Measurements from ENCODE around the gene INHBB.

Gene INHBB

DNA sequence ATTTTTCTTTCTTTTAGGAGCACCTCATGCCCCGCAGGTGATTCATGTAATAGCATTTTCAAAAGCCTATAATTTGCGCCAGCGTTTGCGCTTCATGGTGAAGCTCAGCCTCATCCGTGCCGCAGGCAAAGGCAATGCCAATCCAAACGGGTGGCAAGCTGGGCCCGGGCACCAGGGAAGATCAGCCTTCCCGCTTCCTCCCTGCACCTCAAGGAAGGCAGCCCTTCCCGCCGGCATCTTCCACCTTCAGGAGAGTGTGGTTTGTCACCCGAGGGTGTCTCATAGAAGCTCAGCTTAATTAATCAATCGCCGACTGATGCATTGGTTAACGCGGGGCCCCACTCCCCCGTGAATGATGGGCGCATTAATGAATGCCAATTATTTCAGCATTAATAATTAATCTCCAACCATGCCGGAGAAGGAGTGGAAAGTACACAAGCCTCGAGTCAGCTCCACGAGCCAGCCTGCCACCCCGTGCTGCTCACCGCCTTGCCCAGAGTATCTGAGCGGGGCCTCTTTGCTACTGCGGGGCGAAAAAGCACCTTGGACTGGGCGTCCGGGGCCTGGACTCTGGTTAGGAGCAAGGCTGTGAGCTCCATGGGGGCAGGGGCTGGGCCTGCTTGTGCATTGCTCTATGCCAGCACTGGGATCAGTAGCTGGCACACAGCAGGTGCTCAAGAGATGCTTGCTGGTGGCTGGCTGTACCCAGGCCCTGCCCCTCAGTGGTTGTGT lies 13.0 kb downstream of the INHBB start:
- Histone ChIP-seq H2AFZ (ENCODE audit: low read length) (no peak overlapping the region), H3K9ac (ENCODE audit: low read length) (no peak overlapping the region), H3K27me3 (replicated peaks; ENCODE audit: insufficient read depth, low read length) (peaks cover 50% of the 10 kb centered on the region), H3K4me1 (ENCODE audit: low read length) (no peaks in the 10 kb centered on the region), H3K4me2 (ENCODE audit: low read depth, low read length) (no peak overlapping the region), H3K36me3 (replicated peaks; ENCODE audit: insufficient read depth, low read length) (no peaks in the 10 kb centered on the region), H3K9me3 (replicated peaks; ENCODE audit: insufficient read depth, low read length) (no peaks in the 10 kb centered on the region), H3K79me2 (ENCODE audit: low read length) (no peaks in the 10 kb centered on the region), H3K27ac (ENCODE audit: low read length) (no peak overlapping the region), H4K20me1 (ENCODE audit: insufficient read depth, low read length) (no peaks in the 10 kb centered on the region), H3F3A (ENCODE audit: insufficient read depth, low read length) (no peaks in the 10 kb centered on the region), H3K9me2 (replicated peaks; ENCODE audit: insufficient read depth, low read length) (no peaks in the 10 kb centered on the region), H3K4me3 (ENCODE audit: low read length) (no peak overlapping the region)
- no peak for DNase-seq
- TF ChIP-seq, protein P1, sequence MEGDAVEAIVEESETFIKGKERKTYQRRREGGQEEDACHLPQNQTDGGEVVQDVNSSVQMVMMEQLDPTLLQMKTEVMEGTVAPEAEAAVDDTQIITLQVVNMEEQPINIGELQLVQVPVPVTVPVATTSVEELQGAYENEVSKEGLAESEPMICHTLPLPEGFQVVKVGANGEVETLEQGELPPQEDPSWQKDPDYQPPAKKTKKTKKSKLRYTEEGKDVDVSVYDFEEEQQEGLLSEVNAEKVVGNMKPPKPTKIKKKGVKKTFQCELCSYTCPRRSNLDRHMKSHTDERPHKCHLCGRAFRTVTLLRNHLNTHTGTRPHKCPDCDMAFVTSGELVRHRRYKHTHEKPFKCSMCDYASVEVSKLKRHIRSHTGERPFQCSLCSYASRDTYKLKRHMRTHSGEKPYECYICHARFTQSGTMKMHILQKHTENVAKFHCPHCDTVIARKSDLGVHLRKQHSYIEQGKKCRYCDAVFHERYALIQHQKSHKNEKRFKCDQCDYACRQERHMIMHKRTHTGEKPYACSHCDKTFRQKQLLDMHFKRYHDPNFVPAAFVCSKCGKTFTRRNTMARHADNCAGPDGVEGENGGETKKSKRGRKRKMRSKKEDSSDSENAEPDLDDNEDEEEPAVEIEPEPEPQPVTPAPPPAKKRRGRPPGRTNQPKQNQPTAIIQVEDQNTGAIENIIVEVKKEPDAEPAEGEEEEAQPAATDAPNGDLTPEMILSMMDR (IDR thresholded peaks at IDR 0.05; ENCODE audit: low read length), result no peak
- TF ChIP-seq EZH2 (optimal IDR thresholded peaks at IDR 0.05; ENCODE audit: low read depth, low read length), result no peak
- TF ChIP-seq EZH2phosphoT487 (IDR thresholded peaks at IDR 0.05; ENCODE audit: low read length), result no peak

DNA sequence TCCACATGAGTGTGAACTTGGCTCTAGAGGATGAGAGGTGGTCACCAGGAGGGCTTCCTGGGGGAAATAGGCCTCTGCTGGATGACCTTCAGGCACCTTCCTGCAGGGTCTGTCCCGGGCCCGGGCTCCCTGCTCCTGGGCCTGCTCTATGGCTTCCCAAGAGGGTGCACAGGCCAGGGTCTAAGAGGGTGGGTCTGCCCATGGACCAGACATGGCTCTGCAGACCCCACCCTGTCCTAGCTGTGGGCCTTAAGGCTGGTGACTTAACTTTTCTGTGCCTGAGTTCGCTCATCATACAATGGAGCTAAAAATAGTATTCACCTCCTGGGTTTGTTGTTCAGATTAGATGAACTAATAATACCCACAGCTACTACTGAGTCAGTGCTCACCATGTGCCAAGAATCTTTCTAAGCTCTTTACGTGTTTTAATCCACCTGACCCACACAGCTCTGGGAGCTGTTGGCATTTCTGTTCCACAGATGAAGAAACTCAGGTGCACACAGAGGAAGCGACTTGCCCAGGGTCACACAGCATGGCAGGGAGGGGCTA lies 14.4 kb downstream of the INHBB start:
- no peaks in the 10 kb centered on the region for H3K4me1 ChIP-seq (ENCODE audit: low read length)
- H3K27ac ChIP-seq (ENCODE audit: low read length), result no peak overlapping the region
- TF ChIP-seq, protein P1 (IDR thresholded peaks at IDR 0.05; ENCODE audit: low read length), result no peak
- TF ChIP-seq EZH2phosphoT487 (IDR thresholded peaks at IDR 0.05; ENCODE audit: low read length) (no peak), EZH2 (optimal IDR thresholded peaks at IDR 0.05; ENCODE audit: low read depth, low read length) (no peak)
- no peak overlapping the region for H3K9ac ChIP-seq (ENCODE audit: low read length)
- H3K4me3 ChIP-seq (ENCODE audit: low read length), result no peak overlapping the region
- no peaks in the 10 kb centered on the region for H3K9me3 ChIP-seq (replicated peaks; ENCODE audit: insufficient read depth, low read length)
- no peaks in the 10 kb centered on the region for H3K36me3 ChIP-seq (replicated peaks; ENCODE audit: insufficient read depth, low read length)
- no peaks in the 10 kb centered on the region for H3K9me2 ChIP-seq (replicated peaks; ENCODE audit: insufficient read depth, low read length)
- no peaks in the 10 kb centered on the region for H4K20me1 ChIP-seq (ENCODE audit: insufficient read depth, low read length)
- H3K4me2 ChIP-seq (ENCODE audit: low read depth, low read length), result no peak overlapping the region
- DNase-seq, result no peak
- H3K27me3 ChIP-seq (replicated peaks; ENCODE audit: insufficient read depth, low read length), result peaks cover 53% of the 10 kb centered on the region
- H3K79me2 ChIP-seq (ENCODE audit: low read length), result no peaks in the 10 kb centered on the region
- no peak overlapping the region for H2AFZ ChIP-seq (ENCODE audit: low read length)
- H3F3A ChIP-seq (ENCODE audit: insufficient read depth, low read length), result no peaks in the 10 kb centered on the region

DNA sequence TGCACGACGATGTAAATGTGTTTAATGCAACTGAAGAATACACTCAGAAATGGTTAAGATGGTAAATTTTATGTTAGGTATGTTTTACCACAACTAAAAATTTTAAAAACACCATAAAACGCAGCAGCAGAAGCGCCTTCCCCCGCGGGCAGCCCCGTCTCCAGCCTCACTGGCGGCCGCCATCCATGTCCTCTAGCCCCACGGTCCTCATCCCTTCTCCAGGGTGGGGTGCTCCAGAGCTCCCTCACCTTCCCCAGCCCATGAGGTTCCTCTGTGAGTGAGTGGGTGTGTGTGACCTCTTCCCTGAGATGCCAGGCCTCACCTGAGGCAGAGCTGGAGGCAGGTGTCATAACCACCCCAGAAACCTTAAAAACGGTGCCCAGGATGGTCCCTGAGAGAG lies 17.0 kb downstream of the INHBB start:
- no peaks in the 10 kb centered on the region for H3F3A ChIP-seq (ENCODE audit: insufficient read depth, low read length)
- TF ChIP-seq, protein P1 (IDR thresholded peaks at IDR 0.05; ENCODE audit: low read length), result no peak
- no peak for TF ChIP-seq EZH2phosphoT487 (IDR thresholded peaks at IDR 0.05; ENCODE audit: low read length)
- TF ChIP-seq EZH2 (optimal IDR thresholded peaks at IDR 0.05; ENCODE audit: low read depth, low read length), result no peak
- H4K20me1 ChIP-seq (ENCODE audit: insufficient read depth, low read length), result no peaks in the 10 kb centered on the region
- H3K4me3 ChIP-seq (ENCODE audit: low read length), result no peak overlapping the region
- H3K9me3 ChIP-seq (replicated peaks; ENCODE audit: insufficient read depth, low read length), result no peaks in the 10 kb centered on the region
- DNase-seq, result no peak
- no peaks in the 10 kb centered on the region for H3K36me3 ChIP-seq (replicated peaks; ENCODE audit: insufficient read depth, low read length)
- H3K27ac ChIP-seq (ENCODE audit: low read length), result no peak overlapping the region
- H3K27me3 ChIP-seq (replicated peaks; ENCODE audit: insufficient read depth, low read length), result peaks cover 42% of the 10 kb centered on the region
- H3K4me2 ChIP-seq (ENCODE audit: low read depth, low read length), result no peak overlapping the region
- no peak overlapping the region for H3K9ac ChIP-seq (ENCODE audit: low read length)
- no peak overlapping the region for H2AFZ ChIP-seq (ENCODE audit: low read length)
- H3K9me2 ChIP-seq (replicated peaks; ENCODE audit: insufficient read depth, low read length), result no peaks in the 10 kb centered on the region
- no peaks in the 10 kb centered on the region for H3K4me1 ChIP-seq (ENCODE audit: low read length)
- H3K79me2 ChIP-seq (ENCODE audit: low read length), result no peaks in the 10 kb centered on the region
